ENCODE measurements around the gene VPS50. TPM values are rescaled to one million over a fixed set of nuclear protein-coding genes. Genes with fewer than 3 reads are reported as not detected.
A peak's percentile ranks its signal among the peaks of the same experiment; 100 is the strongest.

The VPS50 gene
- total RNA-seq, 4 donors from 2014 or later = 17.1 to 43.7 (median 26.9) TPM

- Histone ChIP-seq H3K4me3 (no peak overlapping the region), H3K4me1 (peaks cover 0 to 6% (median 0%) of the 10 kb centered on the region in 4 donors), H3K9me3 (no peaks in the 10 kb centered on the region), H3K27ac (no peak overlapping the region), H3K36me3 (no peaks in the 10 kb centered on the region), H3K27me3 (peaks cover 31% of the 10 kb centered on the region)
- 37 to 52% methylated on average over 2 to 3 of the region's 3 CpGs for WGBS, 2 donors (ENCODE audit: low coverage in 1 of 2)
- no peak for DNase-seq
- TF ChIP-seq, protein P1, sequence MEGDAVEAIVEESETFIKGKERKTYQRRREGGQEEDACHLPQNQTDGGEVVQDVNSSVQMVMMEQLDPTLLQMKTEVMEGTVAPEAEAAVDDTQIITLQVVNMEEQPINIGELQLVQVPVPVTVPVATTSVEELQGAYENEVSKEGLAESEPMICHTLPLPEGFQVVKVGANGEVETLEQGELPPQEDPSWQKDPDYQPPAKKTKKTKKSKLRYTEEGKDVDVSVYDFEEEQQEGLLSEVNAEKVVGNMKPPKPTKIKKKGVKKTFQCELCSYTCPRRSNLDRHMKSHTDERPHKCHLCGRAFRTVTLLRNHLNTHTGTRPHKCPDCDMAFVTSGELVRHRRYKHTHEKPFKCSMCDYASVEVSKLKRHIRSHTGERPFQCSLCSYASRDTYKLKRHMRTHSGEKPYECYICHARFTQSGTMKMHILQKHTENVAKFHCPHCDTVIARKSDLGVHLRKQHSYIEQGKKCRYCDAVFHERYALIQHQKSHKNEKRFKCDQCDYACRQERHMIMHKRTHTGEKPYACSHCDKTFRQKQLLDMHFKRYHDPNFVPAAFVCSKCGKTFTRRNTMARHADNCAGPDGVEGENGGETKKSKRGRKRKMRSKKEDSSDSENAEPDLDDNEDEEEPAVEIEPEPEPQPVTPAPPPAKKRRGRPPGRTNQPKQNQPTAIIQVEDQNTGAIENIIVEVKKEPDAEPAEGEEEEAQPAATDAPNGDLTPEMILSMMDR (IDR thresholded peaks at IDR 0.05) = no peak
- TF ChIP-seq POLR2A (IDR thresholded peaks at IDR 0.05) = no peak
- in situ Hi-C loops (cut with MboI; ENCODE audit: low pct_ligation_motif_present in 1 of 4, low pct_unique_long_range_greater_than_20kb in 1 of 4, low sequenced_read_pairs in 3 of 4) (no loop called here), intact Hi-C loops (cut with DNase I; ENCODE audit: low total_unique reads) (no loop called here)
These were observed 37.8 kb upstream of the VPS50 start for GRCh38 chr7:93194386-93194785.

DNA sequence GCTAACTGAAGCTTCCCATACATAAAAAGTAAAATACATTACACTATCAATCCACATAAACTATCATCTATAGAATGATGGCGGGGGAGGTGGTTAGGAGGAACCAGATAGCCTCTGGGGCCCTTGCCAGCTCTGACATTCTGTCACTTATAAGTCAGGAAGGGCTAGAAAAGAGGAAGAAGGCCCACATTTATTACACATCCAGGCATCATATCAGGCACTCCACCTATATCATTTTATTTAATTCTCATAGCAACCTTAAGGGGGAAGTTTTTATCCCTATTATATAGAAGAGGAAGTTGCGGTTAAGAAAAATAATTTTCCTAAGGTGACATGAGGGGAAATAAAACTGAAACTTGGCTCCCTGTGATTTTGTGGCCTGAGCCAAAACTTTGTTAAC lies 35.8 kb upstream of the VPS50 start:
- Histone ChIP-seq H3K9me3 (no peaks in the 10 kb centered on the region), H3K36me3 (no peaks in the 10 kb centered on the region), H3K27ac (no peak overlapping the region), H3K27me3 (peaks cover 13% of the 10 kb centered on the region), H3K4me1 (peaks cover 0 to 6% (median 0%) of the 10 kb centered on the region in 4 donors), H3K4me3 (no peak overlapping the region)
- intact Hi-C loops (cut with DNase I; ENCODE audit: low total_unique reads) (no loop called here), in situ Hi-C loops (cut with MboI; ENCODE audit: low pct_ligation_motif_present in 1 of 4, low pct_unique_long_range_greater_than_20kb in 1 of 4, low sequenced_read_pairs in 3 of 4) (no loop called here)
- DNase-seq = peak; percentile 10
- no peak for TF ChIP-seq EP300 (IDR thresholded peaks at IDR 0.05; ENCODE audit: low read depth)
- no peak for TF ChIP-seq POLR2A (IDR thresholded peaks at IDR 0.05)
- no peak for TF ChIP-seq POLR2AphosphoS5 (IDR thresholded peaks at IDR 0.05)
- TF ChIP-seq, protein P1 (IDR thresholded peaks at IDR 0.05) = no peak
- 46 to 62% methylated on average over 2 of the region's 2 CpGs for WGBS, 2 donors (ENCODE audit: low coverage in 1 of 2)

- Histone ChIP-seq H3K4me1 (peaks cover 0 to 21% (median 3%) of the 10 kb centered on the region in 4 donors), H3K9me3 (no peaks in the 10 kb centered on the region), H3K27me3 (no peaks in the 10 kb centered on the region), H3K4me3 (no peak overlapping the region), H3K36me3 (no peaks in the 10 kb centered on the region), H3K27ac (no peak overlapping the region)
- DNase-seq = no peak
- TF ChIP-seq EP300 (IDR thresholded peaks at IDR 0.05; ENCODE audit: low read depth) (no peak), POLR2AphosphoS5 (IDR thresholded peaks at IDR 0.05) (no peak), POLR2A (IDR thresholded peaks at IDR 0.05) (no peak)
- TF ChIP-seq, protein P1 (IDR thresholded peaks at IDR 0.05) = no peak
- intact Hi-C loops (cut with DNase I; ENCODE audit: low total_unique reads) = no loop called here
- in situ Hi-C loops (cut with MboI; ENCODE audit: low pct_ligation_motif_present in 1 of 4, low pct_unique_long_range_greater_than_20kb in 1 of 4, low sequenced_read_pairs in 3 of 4) = no loop called here
These were observed 33.7 kb upstream of the VPS50 start for GRCh38 chr7:93198472-93198871.

GRCh38 chr7:93202594-93203250 lies 29.4 kb upstream of the VPS50 start:
- 51 to 53% methylated on average over 5 of the region's 5 CpGs for WGBS, 2 donors (ENCODE audit: low coverage in 1 of 2)
- Histone ChIP-seq H3K36me3 (no peaks in the 10 kb centered on the region), H3K9me3 (no peaks in the 10 kb centered on the region), H3K4me1 (peaks cover 0 to 29% (median 6%) of the 10 kb centered on the region in 4 donors), H3K4me3 (no peak overlapping the region), H3K27me3 (no peaks in the 10 kb centered on the region), H3K27ac (peak overlapping the region; percentile 60 to 71 (median 64))
- peak; percentile 25 for DNase-seq
- in situ Hi-C loops (cut with MboI; ENCODE audit: low pct_ligation_motif_present in 1 of 4, low pct_unique_long_range_greater_than_20kb in 1 of 4, low sequenced_read_pairs in 3 of 4) (no loop called here), intact Hi-C loops (cut with DNase I; ENCODE audit: low total_unique reads) (no loop called here)
- no peak for TF ChIP-seq EP300 (IDR thresholded peaks at IDR 0.05; ENCODE audit: low read depth)
- no peak for TF ChIP-seq POLR2A (IDR thresholded peaks at IDR 0.05)
- TF ChIP-seq, protein P1 (IDR thresholded peaks at IDR 0.05) = no peak
- peak in 1 of 3 donors; percentile 22 for TF ChIP-seq POLR2AphosphoS5 (IDR thresholded peaks at IDR 0.05)

Measured in transverse colon (tissue), 4 donors.